Right atrium auricular region (tissue), 2 donors: Measurements from ENCODE around the gene TUBD1. TPM values are rescaled to one million over a fixed set of nuclear protein-coding genes. Genes with fewer than 3 reads are reported as not detected.

Experiments used
- DNase-seq: peaks from one replicate; pipeline ENCODE4 v3.0.0-alpha.2; 2019; ENCODE audit warnings: low spot score
- H3K27ac ChIP-seq, 2 donors: fragments of 200-600 bp; sonication (generic); 1 replicate in 1 of 2; 2 replicates in 1 of 2; pipeline ENCODE4 v1.5.1; 2016 to 2019
- H3K27me3 ChIP-seq, 2 donors: fragments of 200-600 bp; sonication (generic); one replicate each; pipeline versions ENCODE4 v1.5.1 to v1.6.0; 2017 to 2019
- H3K36me3 ChIP-seq: fragments of 200-600 bp; sonication (generic); one replicate; pipeline ENCODE4 v1.5.1; 2016
- H3K4me1 ChIP-seq, 2 donors: fragments of 200-600 bp; sonication (generic); one replicate each; pipeline versions ENCODE4 v1.5.1 to v1.6.0; 2017 to 2019
- H3K4me3 ChIP-seq, 2 donors: fragments of 200-600 bp; sonication (generic); 1 replicate in 1 of 2; 2 replicates in 1 of 2; pipeline ENCODE4 v1.5.1; 2017 to 2019; ENCODE audit warnings: mild to moderate bottlenecking in 1 of 2, moderate library complexity in 1 of 2
- H3K9me3 ChIP-seq, 2 donors: fragments of 200-600 bp; sonication (generic); one replicate each; pipeline ENCODE4 v1.5.1; 2019
- CTCF ChIP-seq, 2 donors: fragments of 200-600 bp; sonication (generic); IDR thresholded peaks; one replicate each; pipeline ENCODE4 v1.5.1; 2019; ENCODE audit warnings: antibody characterized with exemption in 2 of 2
- total RNA-seq, 2 donors: library from RNA; depleted of rRNA; stranded (reverse); fragments of >200 nt; gene quantifications; one replicate each; pipeline ENCODE4 v1.1.0, GENCODE V29; 2016

The TUBD1 gene
- total RNA-seq, 2 donors from 2014 or later, result 6.1 to 8.0 TPM

GRCh38 chr17:59848778-59849177 is 44.0 kb downstream of the TUBD1 start:
- H3K27ac ChIP-seq, result no peak overlapping the region
- no peaks in the 10 kb centered on the region for H3K27me3 ChIP-seq
- H3K4me3 ChIP-seq, result no peak overlapping the region
- DNase-seq, result peak; percentile 73
- TF ChIP-seq CTCF (IDR thresholded peaks at IDR 0.05), result no peak
- no peaks in the 10 kb centered on the region for H3K9me3 ChIP-seq
- H3K36me3 ChIP-seq, result no peaks in the 10 kb centered on the region
- peaks cover 0 to 38% of the 10 kb centered on the region in 2 donors for H3K4me1 ChIP-seq

- TF ChIP-seq CTCF (IDR thresholded peaks at IDR 0.05), result no peak
- Histone ChIP-seq H3K4me1 (peaks cover 0 to 38% of the 10 kb centered on the region in 2 donors), H3K27me3 (no peaks in the 10 kb centered on the region), H3K27ac (no peak overlapping the region), H3K9me3 (no peaks in the 10 kb centered on the region), H3K4me3 (no peak overlapping the region), H3K36me3 (no peaks in the 10 kb centered on the region)
- no peak for DNase-seq
These were observed 44.4 kb downstream of the TUBD1 start for GRCh38 chr17:59848385-59848668.

GRCh38 chr17:59846394-59847165 is 46.2 kb downstream of the TUBD1 start:
- DNase-seq, result no peak
- peaks cover 0 to 33% of the 10 kb centered on the region in 2 donors for H3K4me1 ChIP-seq
- peak overlapping the region; percentile 72 to 83 for H3K27ac ChIP-seq
- TF ChIP-seq CTCF (IDR thresholded peaks at IDR 0.05), result no peak
- H3K27me3 ChIP-seq, result no peaks in the 10 kb centered on the region
- H3K4me3 ChIP-seq, result peak overlapping the region in 1 of 2 donors; percentile 13
- peaks cover 10% of the 10 kb centered on the region for H3K36me3 ChIP-seq
- H3K9me3 ChIP-seq, result no peaks in the 10 kb centered on the region

GRCh38 chr17:59845595-59846393 is 46.9 kb downstream of the TUBD1 start:
- Histone ChIP-seq H3K4me1 (peaks cover 0 to 31% of the 10 kb centered on the region in 2 donors), H3K36me3 (peaks cover 18% of the 10 kb centered on the region), H3K9me3 (no peaks in the 10 kb centered on the region), H3K4me3 (no peak overlapping the region), H3K27me3 (no peaks in the 10 kb centered on the region), H3K27ac (peak overlapping the region; percentile 72 to 83)
- TF ChIP-seq CTCF (IDR thresholded peaks at IDR 0.05), result no peak
- DNase-seq, result no peak

- no peak for TF ChIP-seq CTCF (IDR thresholded peaks at IDR 0.05)
- Histone ChIP-seq H3K4me3 (no peak overlapping the region), H3K4me1 (peaks cover 0 to 38% of the 10 kb centered on the region in 2 donors), H3K36me3 (peaks cover 25% of the 10 kb centered on the region), H3K27ac (peak overlapping the region; percentile 72 to 83), H3K27me3 (no peaks in the 10 kb centered on the region), H3K9me3 (no peaks in the 10 kb centered on the region)
- no peak for DNase-seq
These were observed 47.7 kb downstream of the TUBD1 start for GRCh38 chr17:59844884-59845594.
